ENCODE data around the gene FGB. TPM values are rescaled to one million over a fixed set of nuclear protein-coding genes. Genes with fewer than 3 reads are reported as not detected.

FGB gene
- total RNA-seq, 3 donors from 2014 or later, result 3.9 TPM; not detected in 2

GRCh38 chr4:154565704-154566103, 2.9 kb downstream of the FGB start:
- no peak for DNase-seq (ENCODE audit: low spot score in 2 of 2)
- no peak overlapping the region for H3K27ac ChIP-seq
- intact Hi-C loops (cut with DNase I; ENCODE audit: low total_unique reads), result no loop called here
- TF ChIP-seq POLR2A (IDR thresholded peaks at IDR 0.05) (no peak), CTCF (IDR thresholded peaks at IDR 0.05) (no peak), POLR2AphosphoS5 (IDR thresholded peaks at IDR 0.05) (no peak)
- H3K4me1 ChIP-seq, result no peaks in the 10 kb centered on the region
- H3K4me3 ChIP-seq, result no peak overlapping the region
- H3K9me3 ChIP-seq, result no peaks in the 10 kb centered on the region
- H3K36me3 ChIP-seq, result no peaks in the 10 kb centered on the region
- H3K27me3 ChIP-seq, result no peaks in the 10 kb centered on the region

- DNase-seq (ENCODE audit: low spot score in 2 of 2), result no peak
- H3K4me1 ChIP-seq, result no peaks in the 10 kb centered on the region
- no peaks in the 10 kb centered on the region for H3K9me3 ChIP-seq
- no peaks in the 10 kb centered on the region for H3K36me3 ChIP-seq
- intact Hi-C loops (cut with DNase I; ENCODE audit: low total_unique reads), result no loop called here
- no peaks in the 10 kb centered on the region for H3K27me3 ChIP-seq
- H3K4me3 ChIP-seq, result no peak overlapping the region
- TF ChIP-seq POLR2A (IDR thresholded peaks at IDR 0.05) (no peak), POLR2AphosphoS5 (IDR thresholded peaks at IDR 0.05) (no peak), CTCF (IDR thresholded peaks at IDR 0.05) (no peak)
- H3K27ac ChIP-seq, result no peak overlapping the region
These were observed 3.9 kb downstream of the FGB start for GRCh38 chr4:154566639-154567204.

- H3K4me1 ChIP-seq, result no peaks in the 10 kb centered on the region
- DNase-seq (ENCODE audit: low spot score in 2 of 2), result no peak
- H3K4me3 ChIP-seq, result no peak overlapping the region
- intact Hi-C loops (cut with DNase I; ENCODE audit: low total_unique reads), result no loop called here
- H3K27ac ChIP-seq, result no peak overlapping the region
- no peaks in the 10 kb centered on the region for H3K9me3 ChIP-seq
- H3K36me3 ChIP-seq, result no peaks in the 10 kb centered on the region
- TF ChIP-seq CTCF (IDR thresholded peaks at IDR 0.05) (no peak), POLR2AphosphoS5 (IDR thresholded peaks at IDR 0.05) (no peak), POLR2A (IDR thresholded peaks at IDR 0.05) (no peak)
- H3K27me3 ChIP-seq, result no peaks in the 10 kb centered on the region
These were observed 6.2 kb downstream of the FGB start for GRCh38 chr4:154569028-154569427.

GRCh38 chr4:154569584-154569983, 6.8 kb downstream of the FGB start:
- no peak for DNase-seq (ENCODE audit: low spot score in 2 of 2)
- no peak overlapping the region for H3K27ac ChIP-seq
- H3K4me3 ChIP-seq, result no peak overlapping the region
- no peaks in the 10 kb centered on the region for H3K36me3 ChIP-seq
- H3K27me3 ChIP-seq, result no peaks in the 10 kb centered on the region
- no peaks in the 10 kb centered on the region for H3K9me3 ChIP-seq
- H3K4me1 ChIP-seq, result no peaks in the 10 kb centered on the region
- no peak for TF ChIP-seq POLR2AphosphoS5 (IDR thresholded peaks at IDR 0.05)
- no peak for TF ChIP-seq POLR2A (IDR thresholded peaks at IDR 0.05)
- TF ChIP-seq CTCF (IDR thresholded peaks at IDR 0.05), result no peak
- intact Hi-C loops (cut with DNase I; ENCODE audit: low total_unique reads), result no loop called here

- intact Hi-C loops (cut with DNase I; ENCODE audit: low total_unique reads), result no loop called here
- H3K4me3 ChIP-seq, result no peak overlapping the region
- DNase-seq (ENCODE audit: low spot score in 2 of 2), result no peak
- no peaks in the 10 kb centered on the region for H3K27me3 ChIP-seq
- no peak overlapping the region for H3K27ac ChIP-seq
- H3K36me3 ChIP-seq, result no peaks in the 10 kb centered on the region
- TF ChIP-seq POLR2AphosphoS5 (IDR thresholded peaks at IDR 0.05), result no peak
- no peak for TF ChIP-seq CTCF (IDR thresholded peaks at IDR 0.05)
- TF ChIP-seq POLR2A (IDR thresholded peaks at IDR 0.05), result no peak
- H3K4me1 ChIP-seq, result no peaks in the 10 kb centered on the region
- no peaks in the 10 kb centered on the region for H3K9me3 ChIP-seq
These were observed 10.5 kb downstream of the FGB start for GRCh38 chr4:154573190-154573870.

All from breast epithelium (tissue), 4 donors.